SU-DHL-6 (cell line): Measurements from ENCODE around the gene MRPL44.

Source experiments
- EZH2phosphoT487 ChIP-seq: fragments of 200-600 bp; sonication (generic), shearing (Covaris generic); conservative IDR thresholded peaks from 2 replicates; pipeline ENCODE4 v1.6.1; 2018; ENCODE audit warnings: mild to moderate bottlenecking, antibody characterized with exemption, low read length, moderate library complexity, mixed read lengths
- TF ChIP-seq, protein P1 (sequence below): fragments of 200-600 bp; sonication (generic); IDR thresholded peaks from one replicate; pipeline ENCODE4 v1.5.1; 2017; ENCODE audit warnings: antibody characterized with exemption, mild to moderate bottlenecking, low read length, moderate library complexity; ENCODE audit not compliant: insufficient read depth, poor library complexity, severe bottlenecking

- TF ChIP-seq, protein P1, sequence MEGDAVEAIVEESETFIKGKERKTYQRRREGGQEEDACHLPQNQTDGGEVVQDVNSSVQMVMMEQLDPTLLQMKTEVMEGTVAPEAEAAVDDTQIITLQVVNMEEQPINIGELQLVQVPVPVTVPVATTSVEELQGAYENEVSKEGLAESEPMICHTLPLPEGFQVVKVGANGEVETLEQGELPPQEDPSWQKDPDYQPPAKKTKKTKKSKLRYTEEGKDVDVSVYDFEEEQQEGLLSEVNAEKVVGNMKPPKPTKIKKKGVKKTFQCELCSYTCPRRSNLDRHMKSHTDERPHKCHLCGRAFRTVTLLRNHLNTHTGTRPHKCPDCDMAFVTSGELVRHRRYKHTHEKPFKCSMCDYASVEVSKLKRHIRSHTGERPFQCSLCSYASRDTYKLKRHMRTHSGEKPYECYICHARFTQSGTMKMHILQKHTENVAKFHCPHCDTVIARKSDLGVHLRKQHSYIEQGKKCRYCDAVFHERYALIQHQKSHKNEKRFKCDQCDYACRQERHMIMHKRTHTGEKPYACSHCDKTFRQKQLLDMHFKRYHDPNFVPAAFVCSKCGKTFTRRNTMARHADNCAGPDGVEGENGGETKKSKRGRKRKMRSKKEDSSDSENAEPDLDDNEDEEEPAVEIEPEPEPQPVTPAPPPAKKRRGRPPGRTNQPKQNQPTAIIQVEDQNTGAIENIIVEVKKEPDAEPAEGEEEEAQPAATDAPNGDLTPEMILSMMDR, result no peak
- no peak for TF ChIP-seq EZH2phosphoT487
Measured at GRCh38 chr2:223995569-223995968, 38.3 kb downstream of the MRPL44 start.
